Endothelial cell of umbilical vein (primary cell): ENCODE data around the gene CHCHD3. TPM values are rescaled to one million over a fixed set of nuclear protein-coding genes. Genes with fewer than 3 reads are reported as not detected.

Experiments used
- BruUV-seq: library from RNA; stranded (reverse); fragments of 400-500 nt; replicated peaks from 2 replicates; lab custom pipeline; 2021; lab: Mats Ljungman, UMichigan
- CTCF ChIA-PET: fragments of 300-600, 350-600 bp; sonication (Branson Sonifier 250); formaldehyde crosslinking; loops from one replicate; lab custom pipeline; 2021; ENCODE audit warnings: antibody characterized with exemption, inconsistent platforms; lab: Charles Lee
- POLR2A ChIA-PET: fragments of 300-600, 350-600 bp; sonication (Branson Sonifier 250); formaldehyde crosslinking; loops from one replicate; lab custom pipeline; 2021; ENCODE audit warnings: antibody characterized with exemption, inconsistent platforms; lab: Charles Lee
- DNase-seq: peaks from one replicate; pipeline ENCODE4 v3.0.0-alpha.2; 2011; ENCODE audit warnings: low read depth, low spot score
- FAIRE-seq: peaks from 2 replicates; lab custom pipeline; 2011; peaks lifted over from hg19 to GRCh38; lab: Jason Lieb, UNC
- H2AFZ ChIP-seq: 2 replicates; pipeline ENCODE4 v1.6.0; 2012; ENCODE audit warnings: low read depth, low read length, control low read depth, inconsistent platforms
- H3K27ac ChIP-seq: 2 replicates; pipeline ENCODE4 v1.5.1; 2011; ENCODE audit warnings: low read depth, mild to moderate bottlenecking, control low read depth, low read length, moderate library complexity; ENCODE audit not compliant: insufficient read depth
- H3K27me3 ChIP-seq, 2 experiments: 2 replicates each; pipeline versions ENCODE4 v1.6.0 to v1.6.1; 2011; ENCODE audit warnings: low read length in 2 of 2, mixed read lengths in 1 of 2; ENCODE audit not compliant: control insufficient read depth in 2 of 2, insufficient read depth in 2 of 2
- H3K36me3 ChIP-seq, 2 experiments: 2 replicates in 1 of 2; 3 replicates in 1 of 2; pipeline ENCODE4 v1.5.1; 2011; ENCODE audit warnings: low read length in 2 of 2, mild to moderate bottlenecking in 1 of 2, moderate library complexity in 1 of 2; ENCODE audit not compliant: control insufficient read depth in 2 of 2, insufficient read depth in 2 of 2; ENCODE audit errors: extremely low read depth in 1 of 2
- H3K4me1 ChIP-seq: 3 replicates; pipeline ENCODE4 v1.5.1; 2011; ENCODE audit warnings: mild to moderate bottlenecking, low read length; ENCODE audit not compliant: control insufficient read depth, insufficient read depth; ENCODE audit errors: extremely low read depth
- H3K4me2 ChIP-seq: 2 replicates; pipeline ENCODE4 v1.6.1; 2011; ENCODE audit warnings: low read length, control low read depth, mixed read lengths; ENCODE audit not compliant: insufficient read depth
- H3K4me3 ChIP-seq, 3 experiments: fragments of 200-600 bp in 1 of 3; sonication (generic), shearing (Covaris generic) in 1 of 3; replicated peaks in 1 of 3; 2 replicates each; pipeline ENCODE4 v1.5.1; 2011 to 2016; ENCODE audit warnings: control low read depth in 3 of 3, low read length in 3 of 3, mild to moderate bottlenecking in 2 of 3, inconsistent platforms in 1 of 3, low read depth in 1 of 3, moderate library complexity in 1 of 3; ENCODE audit not compliant: insufficient read depth in 1 of 3
- H3K79me2 ChIP-seq: 2 replicates; pipeline ENCODE4 v1.6.0; 2012; ENCODE audit warnings: low read length, inconsistent platforms; ENCODE audit not compliant: control insufficient read depth, insufficient read depth
- H3K9ac ChIP-seq: replicated peaks from 2 replicates; pipeline ENCODE3; 2011; ENCODE audit warnings: low read length, control low read depth; ENCODE audit not compliant: insufficient read depth; ENCODE audit errors: extremely low read depth
- H3K9me1 ChIP-seq: replicated peaks from 3 replicates; pipeline ENCODE4 v1.6.0; 2011; ENCODE audit warnings: mild to moderate bottlenecking, low read length; ENCODE audit not compliant: control insufficient read depth, insufficient read depth; ENCODE audit errors: extremely low read depth
- H3K9me3 ChIP-seq: replicated peaks from 2 replicates; pipeline ENCODE4 v1.5.1; 2012; ENCODE audit warnings: low read length, inconsistent platforms; ENCODE audit not compliant: control insufficient read depth, insufficient read depth
- H4K20me1 ChIP-seq: replicated peaks from 2 replicates; pipeline ENCODE3; 2011; ENCODE audit warnings: mild to moderate bottlenecking, low read length; ENCODE audit not compliant: control insufficient read depth, insufficient read depth; ENCODE audit errors: extremely low read depth
- CTCF ChIP-seq, 2 donors: IDR thresholded peaks; 1 replicate in 1 of 2; 2 replicates in 1 of 2; pipeline ENCODE4 v1.5.1; 2011; ENCODE audit warnings: low read length in 2 of 2, mild to moderate bottlenecking in 2 of 2, moderate library complexity in 2 of 2, control low read depth in 1 of 2, inconsistent platforms in 1 of 2, low read depth in 1 of 2; ENCODE audit not compliant: insufficient read depth in 1 of 2; ENCODE audit errors: extremely low read depth in 1 of 2
- EZH2 ChIP-seq: IDR thresholded peaks from 2 replicates; pipeline ENCODE4 v1.6.1; 2012; ENCODE audit warnings: borderline replicate concordance, low read depth, mild to moderate bottlenecking, moderate library complexity, low read length, inconsistent platforms; ENCODE audit not compliant: severe bottlenecking
- GATA2 ChIP-seq: IDR thresholded peaks from 2 replicates; pipeline ENCODE4 v1.7.0; 2011; ENCODE audit warnings: low read depth, mild to moderate bottlenecking, moderate library complexity, mixed read lengths, low read length; ENCODE audit not compliant: insufficient read length, insufficient read depth
- JUN ChIP-seq: IDR thresholded peaks from 2 replicates; pipeline ENCODE4 v1.6.1; 2011; ENCODE audit warnings: borderline replicate concordance, low read depth; ENCODE audit not compliant: insufficient read length, insufficient read depth
- POLR2AphosphoS5 ChIP-seq: IDR thresholded peaks from 2 replicates; pipeline ENCODE4 v1.6.1; 2012; ENCODE audit warnings: low read depth, mild to moderate bottlenecking, control low read depth, low read length, moderate library complexity; ENCODE audit not compliant: insufficient read depth
- dilution Hi-C: fragments of 300-500 bp; cut with MboI; formaldehyde crosslinking; loops from one replicate; pipeline ENCODE4 v1.15.0; 2019; ENCODE audit warnings: low sequenced_read_pairs; ENCODE audit not compliant: extremely low pct_ligation_motif_present
- intact Hi-C: fragments of 100-400 bp; cut with micrococcal nuclease; formaldehyde crosslinking; loops from one replicate; pipeline ENCODE4 v1.10.0; 2022
- polyA plus RNA-seq, 4 experiments: library from polyadenylated mRNA; depleted of rRNA in 3 of 4; stranded (reverse) in 3 of 4; unstranded in 1 of 4; fragments of >200 nt; gene quantifications; 2 replicates each; pipeline versions ENCODE4 v1.2.1 to v1.2.3, GENCODE V29; 2011 to 2012; ENCODE audit warnings: missing spikeins in 1 of 4
- total RNA-seq: library from RNA; stranded (reverse); gene quantifications from 2 replicates; pipeline ENCODE4 v1.2.3, GENCODE V29; 2021

Gene CHCHD3
- total and polyA plus RNA-seq, 2 donors (not counting 3 experiments of a cell fraction or from before 2014, with no cell fraction given): 22.0 to 63.7 TPM

DNA sequence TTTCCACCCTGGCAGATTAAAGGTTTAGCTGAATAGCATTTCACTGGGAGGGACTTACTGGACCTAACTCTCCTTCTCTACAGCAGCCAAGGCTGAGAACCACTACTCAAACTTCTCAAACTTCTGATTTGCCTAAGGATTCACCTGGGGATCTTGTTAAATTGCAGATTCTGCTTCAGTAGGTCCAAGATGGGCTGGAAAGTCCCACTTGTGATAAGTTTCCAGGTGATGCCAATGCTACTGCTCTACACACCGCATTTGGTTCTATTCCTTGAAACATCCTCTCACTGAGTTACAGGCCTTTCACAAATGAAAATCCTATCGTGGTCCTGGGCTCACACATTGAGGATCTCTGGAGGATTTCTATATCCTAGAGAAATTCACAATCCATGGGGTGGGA is 147.9 kb downstream of the CHCHD3 start:
- no peak overlapping the region for H3K27ac ChIP-seq
- no peaks in the 10 kb centered on the region for H3K79me2 ChIP-seq
- H3K9me1 ChIP-seq: no peaks in the 10 kb centered on the region
- no peaks in the 10 kb centered on the region for H3K36me3 ChIP-seq
- H3K4me1 ChIP-seq: no peaks in the 10 kb centered on the region
- no peak overlapping the region for H3K4me3 ChIP-seq
- H3K9me3 ChIP-seq: no peaks in the 10 kb centered on the region
- ChIA-PET CTCF (no interaction called here), POLR2A (no interaction called here)
- H3K4me2 ChIP-seq: no peak overlapping the region
- TF ChIP-seq POLR2AphosphoS5 (no peak), JUN (no peak), CTCF (IDR thresholded peaks at IDR 0.05; ENCODE audit: extremely low read depth in 1 of 2, insufficient read depth in 1 of 2, low read depth in 1 of 2, low read length in 2 of 2) (no peak), GATA2 (no peak)
- dilution Hi-C loops: no loop called here
- H3K9ac ChIP-seq: no peak overlapping the region
- H4K20me1 ChIP-seq: no peaks in the 10 kb centered on the region
- FAIRE-seq (no peak), DNase-seq (no peak)
- H3K27me3 ChIP-seq: no peaks in the 10 kb centered on the region
- no TSS peak for BruUV-seq
- intact Hi-C loops: no loop called here
- no peak overlapping the region for H2AFZ ChIP-seq

- CTCF ChIA-PET: no interaction called here
- Histone ChIP-seq H3K79me2 (no peaks in the 10 kb centered on the region), H4K20me1 (no peaks in the 10 kb centered on the region), H3K4me1 (no peaks in the 10 kb centered on the region), H3K9ac (no peak overlapping the region), H3K9me1 (no peaks in the 10 kb centered on the region), H3K9me3 (no peaks in the 10 kb centered on the region), H3K36me3 (no peaks in the 10 kb centered on the region), H3K4me2 (no peak overlapping the region), H3K4me3 (no peak overlapping the region), H3K27me3 (no peaks in the 10 kb centered on the region), H2AFZ (no peak overlapping the region), H3K27ac (no peak overlapping the region)
- TF ChIP-seq EZH2: no peak
- POLR2A ChIA-PET: no interaction called here
- FAIRE-seq: peak; percentile 70
- dilution Hi-C loops: no loop called here
- intact Hi-C loops: no loop called here
- no peak for DNase-seq
- BruUV-seq: no TSS peak
Observed at GRCh38 chr7:132933072-132933458, 148.8 kb downstream of the CHCHD3 start.
